MM.1S (cell line): Measurements from ENCODE around the gene TBPL2.
"Not testable (repeated sequence)": the region's sequence is repeated elsewhere in the genome, so short reads cannot be mapped to it uniquely, and the experiment has no call there.

Source experiments
- DNase-seq: peaks from one replicate; pipeline ENCODE4 v3.0.0-alpha.2; 2015
- H2AFZ ChIP-seq: fragments of 300-600 bp; sonication (generic); 2 replicates; pipeline ENCODE4 v1.6.0; 2016; ENCODE audit warnings: antibody characterized with exemption, low read length
- H3F3A ChIP-seq: fragments of 300-600 bp; sonication (generic); 2 replicates; pipeline ENCODE4 v1.6.1; 2016; ENCODE audit warnings: mild to moderate bottlenecking, antibody characterized with exemption, low read length, moderate library complexity, mixed read lengths; ENCODE audit not compliant: insufficient read depth
- H3K27ac ChIP-seq: fragments of 300-600 bp; sonication (generic); 2 replicates; pipeline ENCODE4 v1.5.1; 2016; ENCODE audit warnings: mild to moderate bottlenecking, low read length
- H3K27me3 ChIP-seq: fragments of 300-600 bp; sonication (generic); replicated peaks from 2 replicates; pipeline ENCODE4 v1.6.0; 2016; ENCODE audit warnings: low read length; ENCODE audit not compliant: insufficient read depth
- H3K36me3 ChIP-seq: fragments of 300-600 bp; sonication (generic); replicated peaks from 2 replicates; pipeline ENCODE4 v1.6.1; 2016; ENCODE audit warnings: mild to moderate bottlenecking, low read length, mixed read lengths; ENCODE audit not compliant: insufficient read depth
- H3K4me1 ChIP-seq: fragments of 300-600 bp; sonication (generic); 2 replicates; pipeline ENCODE4 v1.6.1; 2016; ENCODE audit warnings: low read length, mixed read lengths
- H3K4me2 ChIP-seq: fragments of 300-600 bp; sonication (generic); 2 replicates; pipeline ENCODE4 v1.6.0; 2016; ENCODE audit warnings: low read depth, low read length
- H3K4me3 ChIP-seq: fragments of 300-600 bp; sonication (generic); 2 replicates; pipeline ENCODE4 v1.5.1; 2016; ENCODE audit warnings: low read length, mixed read lengths
- H3K79me2 ChIP-seq: fragments of 300-600 bp; sonication (generic); 2 replicates; pipeline ENCODE4 v1.6.1; 2016; ENCODE audit warnings: mixed run types, low read length, mixed read lengths
- H3K9ac ChIP-seq: fragments of 300-600 bp; sonication (generic); 2 replicates; pipeline ENCODE4 v1.6.1; 2016; ENCODE audit warnings: low read length, mixed read lengths
- H3K9me2 ChIP-seq: fragments of 300-600 bp; sonication (generic); replicated peaks from 2 replicates; pipeline ENCODE4 v1.6.1; 2016; ENCODE audit warnings: mild to moderate bottlenecking, low read length, mixed read lengths; ENCODE audit not compliant: insufficient read depth
- H3K9me3 ChIP-seq: fragments of 300-600 bp; sonication (generic); replicated peaks from 2 replicates; pipeline ENCODE4 v1.6.1; 2016; ENCODE audit warnings: mild to moderate bottlenecking, low read length, mixed read lengths; ENCODE audit not compliant: insufficient read depth
- H4K20me1 ChIP-seq: fragments of 300-600 bp; sonication (generic); 2 replicates; pipeline ENCODE4 v1.6.1; 2016; ENCODE audit warnings: mild to moderate bottlenecking, low read length, moderate library complexity, mixed read lengths; ENCODE audit not compliant: insufficient read depth
- CTCF ChIP-seq: fragments of 300-600 bp; sonication (generic); IDR thresholded peaks from 2 replicates; pipeline ENCODE4 v1.5.1; 2016; ENCODE audit warnings: antibody characterized with exemption, low read length, mixed read lengths
- EZH2 ChIP-seq: fragments of 300-600 bp; sonication (generic); optimal IDR thresholded peaks from 2 replicates; pipeline ENCODE3; 2017; ENCODE audit warnings: low read depth, mild to moderate bottlenecking, antibody characterized with exemption, low read length, mixed read lengths
- EZH2phosphoT487 ChIP-seq: fragments of 300-600 bp; sonication (generic); IDR thresholded peaks from 2 replicates; pipeline ENCODE4 v1.6.1; 2018; ENCODE audit warnings: antibody characterized with exemption, low read length

Gene TBPL2

GRCh38 chr14:55457496-55457895 lies 17.1 kb upstream of the TBPL2 start:
- Histone ChIP-seq H3K27ac (no peak overlapping the region), H3F3A (no peaks in the 10 kb centered on the region), H3K4me2 (no peak overlapping the region), H3K27me3 (no peaks in the 10 kb centered on the region), H3K36me3 (no peaks in the 10 kb centered on the region), H3K4me1 (no peaks in the 10 kb centered on the region), H3K4me3 (no peak overlapping the region), H3K79me2 (no peaks in the 10 kb centered on the region), H3K9ac (no peak overlapping the region), H2AFZ (no peak overlapping the region), H4K20me1 (no peaks in the 10 kb centered on the region), H3K9me2 (no peaks in the 10 kb centered on the region), H3K9me3 (no peaks in the 10 kb centered on the region)
- TF ChIP-seq CTCF: no peak
- no peak for TF ChIP-seq EZH2
- no peak for TF ChIP-seq EZH2phosphoT487
- no peak for DNase-seq

- not testable (repeated sequence) for H3K79me2 ChIP-seq, H3K4me1 ChIP-seq, H2AFZ ChIP-seq, H3F3A ChIP-seq, H3K27me3 ChIP-seq, H3K4me2 ChIP-seq, H4K20me1 ChIP-seq, H3K9me2 ChIP-seq, H3K9ac ChIP-seq, H3K36me3 ChIP-seq, DNase-seq, H3K27ac ChIP-seq, H3K9me3 ChIP-seq, H3K4me3 ChIP-seq
Observed at GRCh38 chr14:55456411-55456810, 16.0 kb upstream of the TBPL2 start.

GRCh38 chr14:55454264-55455002 lies 14.0 kb upstream of the TBPL2 start:
- H3K27me3 ChIP-seq: no peaks in the 10 kb centered on the region
- H3K27ac ChIP-seq: no peak overlapping the region
- H3K9me3 ChIP-seq: no peaks in the 10 kb centered on the region
- no peak for DNase-seq
- TF ChIP-seq CTCF: no peak
- no peak for TF ChIP-seq EZH2
- no peak for TF ChIP-seq EZH2phosphoT487
- no peaks in the 10 kb centered on the region for H3K36me3 ChIP-seq
- no peaks in the 10 kb centered on the region for H3K4me1 ChIP-seq
- H3F3A ChIP-seq: no peaks in the 10 kb centered on the region
- H3K9me2 ChIP-seq: no peaks in the 10 kb centered on the region
- no peak overlapping the region for H3K4me3 ChIP-seq
- no peak overlapping the region for H2AFZ ChIP-seq
- no peak overlapping the region for H3K4me2 ChIP-seq
- no peaks in the 10 kb centered on the region for H3K79me2 ChIP-seq
- no peak overlapping the region for H3K9ac ChIP-seq
- no peaks in the 10 kb centered on the region for H4K20me1 ChIP-seq

- Histone ChIP-seq H3K9me2 (no peaks in the 10 kb centered on the region), H3K9ac (no peak overlapping the region), H3K79me2 (no peaks in the 10 kb centered on the region), H3F3A (no peaks in the 10 kb centered on the region), H3K4me2 (no peak overlapping the region), H3K27ac (no peak overlapping the region), H3K9me3 (no peaks in the 10 kb centered on the region), H3K27me3 (no peaks in the 10 kb centered on the region), H3K4me3 (no peak overlapping the region), H3K4me1 (no peaks in the 10 kb centered on the region), H4K20me1 (no peaks in the 10 kb centered on the region), H2AFZ (no peak overlapping the region), H3K36me3 (no peaks in the 10 kb centered on the region)
- DNase-seq: no peak
- no peak for TF ChIP-seq EZH2
- no peak for TF ChIP-seq EZH2phosphoT487
- no peak for TF ChIP-seq CTCF
Observed at GRCh38 chr14:55451950-55452349, 11.5 kb upstream of the TBPL2 start.
